GM12878 (cell line): ENCODE measurements around the gene CEP250. TPM values are rescaled to one million over a fixed set of nuclear protein-coding genes. Genes with fewer than 3 reads are reported as not detected.

ENCODE experiments used
- ATAC-seq: fragments of 200-7000 bp; cut with Tn5 transposase; 3 replicates; pipeline ENCODE4 v1.9.1; 2020; ENCODE audit warnings: mild to moderate bottlenecking, moderate library complexity
- BruUV-seq: library from RNA; stranded (reverse); fragments of 400-500 nt; replicated peaks from 2 replicates; lab custom pipeline; 2021; lab: Mats Ljungman, UMichigan
- CTCF ChIA-PET: fragments of 300-600 bp; sonication (Branson Sonifier 250); formaldehyde crosslinking; extraction: SDS; loops from one replicate; lab custom pipeline; 2021; ENCODE audit warnings: inconsistent platforms; lab: Yijun Ruan, JAX
- POLR2A ChIA-PET: fragments of 350-600 bp; formaldehyde crosslinking; extraction: SDS; loops from one replicate; lab custom pipeline; 2021; ENCODE audit warnings: inconsistent platforms; lab: Charles Lee
- RAD21 ChIA-PET: fragments of 300-600 bp; sonication (Branson Sonifier 250); formaldehyde crosslinking; loops from one replicate; lab custom pipeline; 2023; ENCODE audit warnings: antibody characterized with exemption; ENCODE audit not compliant: unreplicated experiment; lab: Charles Lee
- SMC1A ChIA-PET: fragments of 300-600 bp; sonication (Branson Sonifier 250); formaldehyde crosslinking; loops from one replicate; lab custom pipeline; 2023; ENCODE audit not compliant: unreplicated experiment, uncharacterized antibody; lab: Charles Lee
- DNase-seq: peaks from one replicate; pipeline ENCODE4 v3.0.0-alpha.2; 2011; ENCODE audit warnings: low read depth, low spot score
- FAIRE-seq: peaks from 3 replicates; lab custom pipeline; 2011; peaks lifted over from hg19 to GRCh38; lab: Jason Lieb, UNC
- H2AFZ ChIP-seq: 2 replicates; pipeline ENCODE4 v1.6.0; 2011; ENCODE audit warnings: low read depth, low read length, control low read depth; ENCODE audit not compliant: control insufficient read depth
- H3K27ac ChIP-seq: 2 replicates; pipeline ENCODE4 v1.5.1; 2011; ENCODE audit warnings: control low read depth; ENCODE audit not compliant: control insufficient read depth, insufficient read depth
- H3K27me3 ChIP-seq, 2 experiments: replicated peaks in 1 of 2; 2 replicates each; pipeline versions ENCODE4 v1.6.0 to v1.6.1; 2011; ENCODE audit warnings: low read length in 1 of 2; ENCODE audit not compliant: control insufficient read depth in 2 of 2, insufficient read depth in 2 of 2
- H3K36me3 ChIP-seq, 2 experiments: 2 replicates each; pipeline ENCODE4 v1.5.1; 2011; ENCODE audit warnings: low read length in 1 of 2; ENCODE audit not compliant: control insufficient read depth in 2 of 2, insufficient read depth in 2 of 2
- H3K4me1 ChIP-seq: 2 replicates; pipeline ENCODE4 v1.6.1; 2011; ENCODE audit warnings: mild to moderate bottlenecking, low read length, moderate library complexity, mixed read lengths; ENCODE audit not compliant: control insufficient read depth, insufficient read depth
- H3K4me2 ChIP-seq: 2 replicates; pipeline ENCODE4 v1.6.0; 2011; ENCODE audit warnings: control low read depth; ENCODE audit not compliant: control insufficient read depth, insufficient read depth
- H3K4me3 ChIP-seq: fragments of 200-600 bp; sonication (generic); 2 replicates; pipeline ENCODE4 v1.5.1; 2016
- H3K79me2 ChIP-seq: 2 replicates; pipeline ENCODE4 v1.6.0; 2011; ENCODE audit warnings: low read length; ENCODE audit not compliant: control insufficient read depth, insufficient read depth
- H3K9ac ChIP-seq: 2 replicates; pipeline ENCODE4 v1.8.0; 2011; ENCODE audit warnings: low read length, control low read depth, mixed read lengths; ENCODE audit not compliant: control insufficient read depth, insufficient read depth
- H3K9me3 ChIP-seq: replicated peaks from 3 replicates; pipeline ENCODE4 v1.5.1; 2011; ENCODE audit warnings: mild to moderate bottlenecking, low read length; ENCODE audit not compliant: control insufficient read depth, insufficient read depth
- H4K20me1 ChIP-seq: 2 replicates; pipeline ENCODE4 v1.6.0; 2011; ENCODE audit not compliant: control insufficient read depth, insufficient read depth
- BHLHE40 ChIP-seq, 2 experiments: fragments of 450-650 bp in 1 of 2; IDR thresholded peaks; 2 replicates each; pipeline ENCODE4 v1.6.1; 2011 to 2017; ENCODE audit warnings: low read depth in 2 of 2, borderline replicate concordance in 1 of 2, improper control_type of control experiment in 1 of 2, low read length in 1 of 2, mild to moderate bottlenecking in 1 of 2
- ESRRA ChIP-seq: IDR thresholded peaks from 2 replicates; pipeline ENCODE4 v1.6.1; 2012; ENCODE audit warnings: mild to moderate bottlenecking, low read length, improper control_type of control experiment
- GABPA ChIP-seq: IDR thresholded peaks from 2 replicates; pipeline ENCODE4 v1.6.1; 2014; ENCODE audit warnings: antibody characterized with exemption, low read depth, mild to moderate bottlenecking, inconsistent platforms
- KLF5 ChIP-seq: fragments of 450-650 bp; IDR thresholded peaks from 2 replicates; pipeline ENCODE4 v1.6.1; 2014; ENCODE audit warnings: mild to moderate bottlenecking; ENCODE audit not compliant: partially characterized antibody
- MXI1 ChIP-seq: fragments of 150-350 bp; IDR thresholded peaks from 2 replicates; pipeline ENCODE4 v1.6.1; 2011; ENCODE audit warnings: low read depth, mild to moderate bottlenecking, inconsistent platforms, low read length, improper control_type of control experiment
- NR2F1 ChIP-seq: fragments of 450-650 bp; conservative IDR thresholded peaks from 2 replicates; pipeline ENCODE4 v1.6.1; 2017; ENCODE audit warnings: mild to moderate bottlenecking
- NRF1 ChIP-seq: conservative IDR thresholded peaks from 2 replicates; pipeline ENCODE4 v1.6.1; 2011; ENCODE audit warnings: mild to moderate bottlenecking, low read depth, low read length, improper control_type of control experiment
- RELA ChIP-seq: fragments of 450-650 bp; IDR thresholded peaks from 2 replicates; pipeline ENCODE4 v1.8.0; 2014; ENCODE audit warnings: borderline replicate concordance; ENCODE audit not compliant: partially characterized antibody
- WGBS: methylation state at CpG from one replicate; pipeline ENCODE4 v1.1.6; 2016; ENCODE audit warnings: low lambda C conversion rate; ENCODE audit not compliant: insufficient replicate concordance, insufficient coverage; ENCODE audit errors: missing lambda C conversion rate; 5-methylcytosine and 5-hydroxymethylcytosine counted together
- in situ Hi-C: fragments of 300-500 bp; cut with MboI; formaldehyde crosslinking; loops from 9 replicates; pipeline ENCODE4 v1.14.3; 2018; ENCODE audit warnings: mixed read lengths
- intact Hi-C: fragments of 100-400 bp; cut with micrococcal nuclease; formaldehyde crosslinking; loops from one replicate; pipeline ENCODE4 v1.14.2; 2022; ENCODE audit not compliant: unreplicated experiment
- polyA plus RNA-seq, 11 experiments: library from polyadenylated mRNA; depleted of rRNA in 4 of 11; unstranded in 6 of 11; stranded (reverse) in 5 of 11; fragments of >200 nt; fragmentation: Nextera tagmentation in 4 of 11; fragmentation: Illumina TruSeq in 1 of 11; extraction: Ambion mirVana in 4 of 11; extraction: Trizol in 1 of 11; gene quantifications; 1 replicate in 1 of 11; 2 replicates in 10 of 11; pipeline versions ENCODE4 v1.2.1 to v1.2.3, GENCODE V29; 2011 to 2016; ENCODE audit warnings: inconsistent platforms in 2 of 11, missing spikeins in 2 of 11, low read depth in 1 of 11
- total RNA-seq, 4 experiments: library from RNA; depleted of rRNA in 3 of 4; stranded (reverse); fragments of >200 nt in 3 of 4; fragmentation: Illumina TruSeq in 1 of 4; extraction: Trizol in 1 of 4; gene quantifications; 2 replicates each; pipeline versions ENCODE4 v1.2.1 to v1.2.3, GENCODE V29; 2013 to 2021
- TF ChIP-seq, protein P1 (sequence below): IDR thresholded peaks from 2 replicates; pipeline ENCODE4 v1.6.1; 2012; ENCODE audit warnings: low read depth, low read length, improper control_type of control experiment
- TF ChIP-seq, protein P2 (sequence below): IDR thresholded peaks from 2 replicates; pipeline ENCODE4 v1.6.1; 2012; ENCODE audit warnings: low read depth, low read length, improper control_type of control experiment

CEP250 gene
- total and polyA plus RNA-seq, 10 of the 15 experiments (the other 5 are each of a cell fraction or from before 2014, with no cell fraction given): 2.4 to 41.6 (median 25.7) TPM

DNA sequence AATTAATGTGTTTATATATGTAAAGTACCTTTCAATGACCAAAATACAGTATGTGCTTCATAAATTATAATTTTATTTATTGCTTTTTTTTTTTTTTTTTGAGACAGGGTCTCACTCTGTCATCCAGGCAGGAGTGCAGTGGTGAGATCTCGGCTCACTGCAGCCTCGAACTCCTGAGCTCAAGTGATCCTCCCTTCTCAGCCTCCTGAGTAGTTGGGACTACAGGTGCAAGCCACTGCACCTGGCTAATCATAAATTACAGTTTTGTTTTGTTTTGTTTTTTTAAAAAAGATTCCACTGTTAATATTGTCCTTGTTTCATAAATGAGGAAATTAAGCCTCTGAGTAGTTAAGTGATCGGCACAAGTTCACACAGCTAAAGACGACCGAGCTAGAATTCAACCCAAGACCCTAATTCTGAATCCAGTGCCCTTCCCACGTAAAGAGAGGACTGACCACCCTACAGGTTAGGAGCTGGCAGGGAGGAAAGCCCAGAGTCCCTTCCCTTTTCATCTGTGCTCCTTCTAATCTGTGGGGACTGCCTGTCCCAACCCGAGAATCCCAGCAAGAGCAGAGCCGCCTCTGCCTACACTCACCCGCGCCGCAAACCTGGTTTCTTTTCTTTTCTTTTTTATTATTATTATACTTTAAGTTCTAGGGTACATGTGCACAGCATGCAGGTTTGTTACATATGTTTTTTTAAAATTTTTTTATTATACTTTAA is 8.9 kb upstream of the CEP250 start:
- ATAC-seq (no peak; the same call in 2 of the 3 replicates), DNase-seq (no peak), FAIRE-seq (no peak)
- ChIA-PET CTCF (interaction anchor here (0.9 to 6.8 kb wide), 17 partner anchors 8 to 521 kb away, joined by 3 to 81 read pairs (median 6); partner anchors contain the start of genes CEP250, EDEM2 and GDF5), SMC1A (interaction anchor here (1.2 to 1.4 kb wide), 3 partner anchors 9 to 148 kb away, joined by 3 to 4 read pairs (median 4); partner anchors contain the start of gene CEP250), RAD21 (interaction anchor here (1.2 to 2.3 kb wide), 3 partner anchors 117 to 302 kb away, joined by 4 to 8 read pairs (median 5); no protein-coding TSS in a partner anchor), POLR2A (interaction anchor here (0.5 to 1.7 kb wide), 2 partner anchors 24 to 60 kb away, joined by 3 to 4 read pairs; no protein-coding TSS in a partner anchor)
- BruUV-seq: no TSS peak
- Histone ChIP-seq H3K9me3 (no peaks in the 10 kb centered on the region), H3K27ac (no peak overlapping the region), H3K27me3 (no peaks in the 10 kb centered on the region), H3K36me3 (no peaks in the 10 kb centered on the region), H3K9ac (no peak overlapping the region), H3K4me1 (no peaks in the 10 kb centered on the region; the same call in 1 of the 2 replicates), H3K79me2 (no peaks in the 10 kb centered on the region), H3K4me3 (no peak overlapping the region), H3K4me2 (no peak overlapping the region; the same call in 1 of the 2 replicates), H2AFZ (no peak overlapping the region; the same call in 1 of the 2 replicates), H4K20me1 (no peaks in the 10 kb centered on the region)
- in situ Hi-C loops: loop anchor here (5.0 to 10.0 kb wide), 2 partner anchors 144 to 302 kb away; partner anchors contain the start of gene EDEM2
- WGBS: 50% methylated on average over 11 of the region's 11 CpGs
- intact Hi-C loops: loop anchor here (1.0 to 10.0 kb wide), 2 partner anchors 142 to 302 kb away; partner anchors contain the start of gene EDEM2
- no peak for TF ChIP-seq NR2F1
- TF ChIP-seq, protein P1, sequence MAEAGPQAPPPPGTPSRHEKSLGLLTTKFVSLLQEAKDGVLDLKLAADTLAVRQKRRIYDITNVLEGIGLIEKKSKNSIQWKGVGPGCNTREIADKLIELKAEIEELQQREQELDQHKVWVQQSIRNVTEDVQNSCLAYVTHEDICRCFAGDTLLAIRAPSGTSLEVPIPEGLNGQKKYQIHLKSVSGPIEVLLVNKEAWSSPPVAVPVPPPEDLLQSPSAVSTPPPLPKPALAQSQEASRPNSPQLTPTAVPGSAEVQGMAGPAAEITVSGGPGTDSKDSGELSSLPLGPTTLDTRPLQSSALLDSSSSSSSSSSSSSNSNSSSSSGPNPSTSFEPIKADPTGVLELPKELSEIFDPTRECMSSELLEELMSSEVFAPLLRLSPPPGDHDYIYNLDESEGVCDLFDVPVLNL: no peak
- TF ChIP-seq, protein P2, sequence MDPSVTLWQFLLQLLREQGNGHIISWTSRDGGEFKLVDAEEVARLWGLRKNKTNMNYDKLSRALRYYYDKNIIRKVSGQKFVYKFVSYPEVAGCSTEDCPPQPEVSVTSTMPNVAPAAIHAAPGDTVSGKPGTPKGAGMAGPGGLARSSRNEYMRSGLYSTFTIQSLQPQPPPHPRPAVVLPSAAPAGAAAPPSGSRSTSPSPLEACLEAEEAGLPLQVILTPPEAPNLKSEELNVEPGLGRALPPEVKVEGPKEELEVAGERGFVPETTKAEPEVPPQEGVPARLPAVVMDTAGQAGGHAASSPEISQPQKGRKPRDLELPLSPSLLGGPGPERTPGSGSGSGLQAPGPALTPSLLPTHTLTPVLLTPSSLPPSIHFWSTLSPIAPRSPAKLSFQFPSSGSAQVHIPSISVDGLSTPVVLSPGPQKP: no peak
- no peak for TF ChIP-seq BHLHE40 (IDR thresholded peaks at IDR 0.05; ENCODE audit: borderline replicate concordance in 1 of 2, low read depth in 2 of 2, low read length in 1 of 2)
- no peak for TF ChIP-seq ESRRA
- no peak for TF ChIP-seq NRF1
- TF ChIP-seq KLF5: no peak
- TF ChIP-seq MXI1: no peak
- TF ChIP-seq RELA: no peak
- no peak for TF ChIP-seq GABPA
